ENCODE data around the gene BATF.

- TF ChIP-seq POLR2A (IDR thresholded peaks at IDR 0.05) = no peak
- TF ChIP-seq CTCF (IDR thresholded peaks at IDR 0.05 in 4 of 5, conservative IDR thresholded peaks at IDR 0.05 in 1 of 5) = no peak
Observed at GRCh38 chr14:75525969-75526368, 3.7 kb downstream of the BATF start.

All from gastrocnemius medialis (tissue), 4 donors.